IMR-90 (cell line): ENCODE measurements around the gene DLD. TPM values are rescaled to one million over a fixed set of nuclear protein-coding genes. Genes with fewer than 3 reads are reported as not detected.

Experiments
- ATAC-seq: fragments of 200-7000 bp; cut with Tn5 transposase; 2 replicates; pipeline ENCODE4 v1.9.1; 2020; ENCODE audit warnings: low read depth, mild to moderate bottlenecking, moderate library complexity
- BruUV-seq: library from RNA; stranded (reverse); fragments of 400-500 nt; replicated peaks from 2 replicates; lab custom pipeline; 2021; lab: Mats Ljungman, UMichigan
- CTCF ChIA-PET: fragments of 300-600 bp; formaldehyde crosslinking; extraction: SDS; loops from one replicate; lab custom pipeline; 2021; ENCODE audit warnings: antibody characterized with exemption; lab: Yijun Ruan, JAX
- POLR2A ChIA-PET: fragments of 300-600 bp; sonication (Branson Sonifier 250); formaldehyde crosslinking; loops from one replicate; lab custom pipeline; 2022; ENCODE audit warnings: antibody characterized with exemption; ENCODE audit not compliant: unreplicated experiment; lab: Charles Lee
- DNase-seq: peaks from one replicate; pipeline ENCODE4 v3.0.0; 2013
- H2AFZ ChIP-seq: replicated peaks from 2 replicates; pipeline ENCODE3; 2013; ENCODE audit warnings: low read length, mild to moderate bottlenecking; ENCODE audit not compliant: poor library complexity
- H2AK5ac ChIP-seq: 2 replicates; pipeline ENCODE4 v1.6.1; 2013; ENCODE audit warnings: low read depth, low read length, inconsistent platforms
- H2AK9ac ChIP-seq: replicated peaks from 2 replicates; pipeline ENCODE3; 2013; ENCODE audit warnings: mild to moderate bottlenecking, low read depth, low read length, moderate library complexity; ENCODE audit not compliant: poor library complexity
- H2BK120ac ChIP-seq: 2 replicates; pipeline ENCODE4 v1.6.1; 2013; ENCODE audit warnings: low read depth, low read length, inconsistent platforms
- H2BK15ac ChIP-seq: 3 replicates; pipeline ENCODE4 v1.6.1; 2013; ENCODE audit warnings: low read depth, low read length, inconsistent platforms
- H2BK20ac ChIP-seq: 2 replicates; pipeline ENCODE4 v1.6.1; 2013; ENCODE audit warnings: low read depth, mild to moderate bottlenecking, inconsistent platforms, low read length, moderate library complexity
- H2BK5ac ChIP-seq: 2 replicates; pipeline ENCODE4 v1.6.1; 2013; ENCODE audit warnings: mild to moderate bottlenecking, low read depth, low read length, inconsistent platforms; ENCODE audit not compliant: poor library complexity, severe bottlenecking
- H3K14ac ChIP-seq: replicated peaks from 2 replicates; pipeline ENCODE4 v1.6.1; 2013; ENCODE audit warnings: low read depth, low read length, inconsistent platforms
- H3K18ac ChIP-seq: 2 replicates; pipeline ENCODE4 v1.6.1; 2013; ENCODE audit warnings: low read depth, low read length, control low read depth
- H3K23ac ChIP-seq: 2 replicates; pipeline ENCODE4 v1.6.1; 2013; ENCODE audit warnings: low read depth, low read length, inconsistent platforms
- H3K27ac ChIP-seq: 2 replicates; pipeline ENCODE4 v1.5.1; 2013; ENCODE audit warnings: mild to moderate bottlenecking, control low read depth, low read length; ENCODE audit not compliant: insufficient read depth
- H3K27me3 ChIP-seq: 2 replicates; pipeline ENCODE4 v1.6.1; 2013; ENCODE audit warnings: low read length; ENCODE audit not compliant: control insufficient read depth, insufficient read depth
- H3K36me3 ChIP-seq: 2 replicates; pipeline ENCODE4 v1.6.1; 2013; ENCODE audit warnings: low read length, mixed read lengths; ENCODE audit not compliant: control insufficient read depth, insufficient read depth
- H3K4ac ChIP-seq: 2 replicates; pipeline ENCODE4 v1.6.1; 2013; ENCODE audit warnings: low read depth, low read length, inconsistent platforms
- H3K4me1 ChIP-seq: 2 replicates; pipeline ENCODE4 v1.6.1; 2013; ENCODE audit warnings: low read length, mixed read lengths; ENCODE audit not compliant: control insufficient read depth, insufficient read depth
- H3K4me2 ChIP-seq: 2 replicates; pipeline ENCODE4 v1.6.1; 2013; ENCODE audit warnings: low read depth, mild to moderate bottlenecking, control low read depth, low read length, moderate library complexity
- H3K4me3 ChIP-seq: 2 replicates; pipeline ENCODE4 v1.5.1; 2013; ENCODE audit warnings: low read depth, mild to moderate bottlenecking, control low read depth, low read length, moderate library complexity; ENCODE audit not compliant: insufficient read depth
- H3K56ac ChIP-seq: 2 replicates; pipeline ENCODE4 v1.6.1; 2013; ENCODE audit warnings: low read length, inconsistent platforms; ENCODE audit not compliant: insufficient read depth; ENCODE audit errors: extremely low read depth
- H3K79me1 ChIP-seq, 2 experiments: 2 replicates each; pipeline ENCODE4 v1.6.1; 2013; ENCODE audit warnings: low read length in 2 of 2, inconsistent platforms in 1 of 2, low read depth in 1 of 2
- H3K9ac ChIP-seq: 2 replicates; pipeline ENCODE4 v1.6.1; 2013; ENCODE audit warnings: low read depth, low read length, control low read depth
- H3K9me1 ChIP-seq: 2 replicates; pipeline ENCODE4 v1.6.1; 2013; ENCODE audit warnings: low read length, inconsistent platforms; ENCODE audit not compliant: insufficient read depth
- H3K9me3 ChIP-seq: 2 replicates; pipeline ENCODE4 v1.6.1; 2013; ENCODE audit warnings: low read length; ENCODE audit not compliant: control insufficient read depth, insufficient read depth
- H4K20me1 ChIP-seq: 2 replicates; pipeline ENCODE4 v1.6.1; 2013; ENCODE audit warnings: low read length, inconsistent platforms; ENCODE audit not compliant: insufficient read depth
- H4K5ac ChIP-seq: 2 replicates; pipeline ENCODE4 v1.6.1; 2013; ENCODE audit warnings: mild to moderate bottlenecking, low read depth, low read length, control low read depth
- H4K8ac ChIP-seq, 2 experiments: 2 replicates each; pipeline ENCODE4 v1.6.1; 2013; ENCODE audit warnings: low read depth in 2 of 2, low read length in 2 of 2, control low read depth in 1 of 2, inconsistent platforms in 1 of 2
- H4K91ac ChIP-seq: 2 replicates; pipeline ENCODE4 v1.6.1; 2013; ENCODE audit warnings: low read depth, low read length, inconsistent platforms; ENCODE audit not compliant: insufficient read depth
- BHLHE40 ChIP-seq: fragments of 150-350 bp; IDR thresholded peaks from 2 replicates; pipeline ENCODE4 v1.6.1; 2016; ENCODE audit warnings: mild to moderate bottlenecking, low read depth, low read length
- CEBPB ChIP-seq: IDR thresholded peaks from 2 replicates; pipeline ENCODE4 v1.6.1; 2012; ENCODE audit warnings: low read depth, low read length, improper control_type of control experiment
- CTCF ChIP-seq: conservative IDR thresholded peaks from 2 replicates; pipeline ENCODE4 v1.5.1; 2012; ENCODE audit warnings: mild to moderate bottlenecking, low read depth, low read length, improper control_type of control experiment
- ELK1 ChIP-seq: fragments of 150-350 bp; IDR thresholded peaks from 2 replicates; pipeline ENCODE4 v1.6.1; 2016; ENCODE audit warnings: low read depth, mild to moderate bottlenecking, low read length, moderate library complexity, borderline replicate concordance
- FOS ChIP-seq: fragments of 150-350 bp; IDR thresholded peaks from 2 replicates; pipeline ENCODE4 v1.6.1; 2016; ENCODE audit warnings: low read depth, low read length
- MAFK ChIP-seq: IDR thresholded peaks from 2 replicates; pipeline ENCODE4 v1.6.1; 2012; ENCODE audit warnings: low read depth, low read length, improper control_type of control experiment
- MAZ ChIP-seq: IDR thresholded peaks from 2 replicates; pipeline ENCODE4 v1.6.1; 2012; ENCODE audit warnings: low read depth, mild to moderate bottlenecking, low read length, improper control_type of control experiment, moderate library complexity, borderline replicate concordance
- MXI1 ChIP-seq: IDR thresholded peaks from 2 replicates; pipeline ENCODE4 v1.6.1; 2012; ENCODE audit warnings: low read depth, mild to moderate bottlenecking, low read length, moderate library complexity, borderline replicate concordance
- RAD21 ChIP-seq: IDR thresholded peaks from 2 replicates; pipeline ENCODE4 v1.6.1; 2012; ENCODE audit warnings: low read length, improper control_type of control experiment
- RCOR1 ChIP-seq: IDR thresholded peaks from 2 replicates; pipeline ENCODE4 v1.6.1; 2012; ENCODE audit warnings: mild to moderate bottlenecking, low read length, improper control_type of control experiment; ENCODE audit not compliant: insufficient replicate concordance
- RFX5 ChIP-seq: IDR thresholded peaks from 2 replicates; pipeline ENCODE4 v1.8.0; 2012; ENCODE audit warnings: low read depth, mild to moderate bottlenecking, low read length, moderate library complexity
- SMC3 ChIP-seq: fragments of 150-350 bp; IDR thresholded peaks from 2 replicates; pipeline ENCODE4 v1.6.1; 2016; ENCODE audit warnings: low read depth, mild to moderate bottlenecking, antibody characterized with exemption, low read length, moderate library complexity
- USF2 ChIP-seq: fragments of 150-350 bp; IDR thresholded peaks from 2 replicates; pipeline ENCODE4 v1.6.1; 2017; ENCODE audit warnings: mild to moderate bottlenecking, antibody characterized with exemption, low read length, low read depth
- WGBS, 2 experiments: methylation state at CpG; one replicate each; pipeline versions ENCODE4 v1.1.5 to v1.1.7; 2013; ENCODE audit warnings: missing lambda C conversion rate in 2 of 2; ENCODE audit not compliant: insufficient read length in 1 of 2; ENCODE audit errors: extremely low coverage in 2 of 2; 5-methylcytosine and 5-hydroxymethylcytosine counted together
- dilution Hi-C: fragments of 300-500 bp; cut with HindIII; formaldehyde crosslinking; loops from one replicate; pipeline ENCODE4 v1.14.3; 2018; ENCODE audit warnings: low sequenced_read_pairs; ENCODE audit not compliant: unreplicated experiment
- in situ Hi-C: fragments of 300-500 bp; cut with MboI; formaldehyde crosslinking; loops from 3 replicates; pipeline ENCODE4 v1.14.3; 2019; ENCODE audit warnings: low sequenced_read_pairs, inconsistent platforms, mixed read lengths
- intact Hi-C: fragments of 100-400 bp; cut with micrococcal nuclease; formaldehyde crosslinking; loops from 2 replicates; pipeline ENCODE4 v1.10.0; 2022
- polyA plus RNA-seq, 3 experiments: library from polyadenylated mRNA; depleted of rRNA; stranded (reverse); fragments of >200 nt; gene quantifications; 2 replicates each; pipeline ENCODE4 v1.2.3, GENCODE V29; 2012; ENCODE audit warnings: low replicate concordance in 1 of 3
- total RNA-seq: library from RNA; depleted of rRNA; stranded (reverse); fragments of >200 nt; gene quantifications from 2 replicates; pipeline ENCODE4 v1.2.3, GENCODE V29; 2012

Gene DLD
- total and polyA plus RNA-seq, 2 of the 4 experiments (the other 2 are of a cell fraction), result 121 to 361 TPM

- Histone ChIP-seq H3K79me1 (peaks cover 4 to 42% of the 10 kb centered on the region in 2 experiments; a peak in 3 of 4 replicates), H4K91ac (no peak overlapping the region), H3K9me3 (no peaks in the 10 kb centered on the region), H3K36me3 (peaks cover 46% of the 10 kb centered on the region), H3K9ac (no peak overlapping the region), H3K4me1 (peaks cover 25% of the 10 kb centered on the region), H4K8ac (peak overlapping the region in 1 of 2 experiments; percentile 59; a peak in 2 of 4 replicates), H2AFZ (no peak overlapping the region), H2AK5ac (peak overlapping the region; percentile 23; the same call in 1 of the 2 replicates), H2BK120ac (no peak overlapping the region; the same call in 1 of the 2 replicates), H2AK9ac (no peak overlapping the region), H3K18ac (peak overlapping the region; percentile 9; the same call in 1 of the 2 replicates), H3K4me2 (no peak overlapping the region), H2BK5ac (peak overlapping the region; percentile 22), H4K5ac (no peak overlapping the region), H3K4ac (peak overlapping the region; percentile 56), H2BK15ac (no peak overlapping the region), H3K27ac (peak overlapping the region; percentile 21; the same call in 1 of the 2 replicates), H3K9me1 (peaks cover 31% of the 10 kb centered on the region), H3K14ac (peak overlapping the region; percentile 71), H3K56ac (no peak overlapping the region), H3K4me3 (no peak overlapping the region), H4K20me1 (peaks cover 20% of the 10 kb centered on the region), H3K23ac (peak overlapping the region; percentile 61; the same call in 1 of the 2 replicates), H3K27me3 (no peaks in the 10 kb centered on the region), H2BK20ac (0 out of 2 replicates have a peak overlapping the region, but pooled peaks have one; percentile 30)
- POLR2A ChIA-PET, result no interaction called here
- TF ChIP-seq BHLHE40 (no peak), MAZ (no peak), MAFK (no peak), CTCF (no peak), FOS (no peak), SMC3 (no peak), CEBPB (no peak), ELK1 (no peak), RCOR1 (no peak), RAD21 (no peak), RFX5 (no peak), USF2 (no peak), MXI1 (no peak)
- intact Hi-C loops (loop anchor here (1.0 kb wide), 1 partner anchor 208 kb away; no protein-coding TSS in a partner anchor), in situ Hi-C loops (no loop called here), dilution Hi-C loops (no loop called here)
- CTCF ChIA-PET, result no interaction called here
- ATAC-seq, result peak; percentile 7
- BruUV-seq, result no TSS peak
- no peak for DNase-seq
- WGBS, 2 experiments, result 40% methylated on average over 1 of the region's 6 CpGs; no CpG with 5 or more reads in 1 of the 2 experiments
Measured at GRCh38 chr7:107938456-107939250, 47.7 kb downstream of the DLD start.
